GM12878 (cell line): ENCODE results near the gene LILRB5. TPM values are rescaled to one million over a fixed set of nuclear protein-coding genes. Genes with fewer than 3 reads are reported as not detected.

Experiments used
- CBX3 ChIP-seq: fragments of 200-600 bp; sonication (generic); IDR thresholded peaks from 2 replicates; pipeline ENCODE4 v1.6.1; 2016; ENCODE audit warnings: low read depth, borderline replicate concordance
- EGR1 ChIP-seq, 2 experiments: IDR thresholded peaks; 1 replicate in 1 of 2; 2 replicates in 1 of 2; pipeline ENCODE4 v1.6.1; 2011 to 2012; ENCODE audit warnings: low read depth in 2 of 2, low read length in 2 of 2, borderline replicate concordance in 1 of 2, mild to moderate bottlenecking in 1 of 2, moderate library complexity in 1 of 2
- NBN ChIP-seq: fragments of 450-650 bp; IDR thresholded peaks from 2 replicates; pipeline ENCODE4 v1.6.1; 2016
- YY1 ChIP-seq: IDR thresholded peaks from 2 replicates; pipeline ENCODE4 v1.6.1; 2011; ENCODE audit warnings: low read depth, mild to moderate bottlenecking, low read length
- polyA plus RNA-seq, 11 experiments: library from polyadenylated mRNA; depleted of rRNA in 4 of 11; unstranded in 6 of 11; stranded (reverse) in 5 of 11; fragments of >200 nt; fragmentation: Nextera tagmentation in 4 of 11; fragmentation: Illumina TruSeq in 1 of 11; extraction: Ambion mirVana in 4 of 11; extraction: Trizol in 1 of 11; gene quantifications; 1 replicate in 1 of 11; 2 replicates in 10 of 11; pipeline versions ENCODE4 v1.2.1 to v1.2.3, GENCODE V29; 2011 to 2016; ENCODE audit warnings: inconsistent platforms in 2 of 11, missing spikeins in 2 of 11, low read depth in 1 of 11
- total RNA-seq, 4 experiments: library from RNA; depleted of rRNA in 3 of 4; stranded (reverse); fragments of >200 nt in 3 of 4; fragmentation: Illumina TruSeq in 1 of 4; extraction: Trizol in 1 of 4; gene quantifications; 2 replicates each; pipeline versions ENCODE4 v1.2.1 to v1.2.3, GENCODE V29; 2013 to 2021
- TF ChIP-seq, protein P1 (sequence below): fragments of 450-650 bp; IDR thresholded peaks from 2 replicates; pipeline ENCODE4 v1.6.1; 2017; ENCODE audit warnings: antibody characterized with exemption, mild to moderate bottlenecking, moderate library complexity
- TF ChIP-seq, protein P2 (sequence below): fragments of 450-650 bp; IDR thresholded peaks from 2 replicates; pipeline ENCODE4 v1.6.1; 2018; ENCODE audit warnings: borderline replicate concordance, mild to moderate bottlenecking; ENCODE audit not compliant: partially characterized antibody

Gene LILRB5
- total and polyA plus RNA-seq, 10 of the 15 experiments (the other 5 are each of a cell fraction or from before 2014, with no cell fraction given) = 0.01 to 0.13 TPM; not detected in 8

DNA sequence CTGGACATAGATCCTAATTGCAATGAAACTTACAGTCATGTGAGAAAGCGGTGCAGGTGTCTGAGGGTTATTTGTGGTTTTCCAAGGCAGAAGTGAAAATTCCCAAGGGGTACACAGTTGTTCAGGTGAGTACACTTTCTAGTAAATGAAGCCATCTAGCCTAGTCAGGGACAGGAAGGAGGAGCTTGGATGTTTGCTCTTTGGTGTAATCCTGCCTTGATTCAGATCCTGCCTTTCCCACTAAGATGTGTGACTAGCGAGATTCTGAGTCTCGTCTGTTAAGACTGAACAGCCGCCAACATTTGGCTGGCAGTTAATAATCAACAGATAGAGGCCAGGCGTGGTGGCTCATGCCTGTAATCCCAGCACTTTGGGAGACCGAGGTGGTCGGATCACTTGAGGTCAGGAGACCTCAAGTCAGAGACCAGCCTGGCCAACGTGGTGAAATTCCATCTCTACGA, 53.9 kb downstream of the LILRB5 start (continued):
- TF ChIP-seq, protein P1, sequence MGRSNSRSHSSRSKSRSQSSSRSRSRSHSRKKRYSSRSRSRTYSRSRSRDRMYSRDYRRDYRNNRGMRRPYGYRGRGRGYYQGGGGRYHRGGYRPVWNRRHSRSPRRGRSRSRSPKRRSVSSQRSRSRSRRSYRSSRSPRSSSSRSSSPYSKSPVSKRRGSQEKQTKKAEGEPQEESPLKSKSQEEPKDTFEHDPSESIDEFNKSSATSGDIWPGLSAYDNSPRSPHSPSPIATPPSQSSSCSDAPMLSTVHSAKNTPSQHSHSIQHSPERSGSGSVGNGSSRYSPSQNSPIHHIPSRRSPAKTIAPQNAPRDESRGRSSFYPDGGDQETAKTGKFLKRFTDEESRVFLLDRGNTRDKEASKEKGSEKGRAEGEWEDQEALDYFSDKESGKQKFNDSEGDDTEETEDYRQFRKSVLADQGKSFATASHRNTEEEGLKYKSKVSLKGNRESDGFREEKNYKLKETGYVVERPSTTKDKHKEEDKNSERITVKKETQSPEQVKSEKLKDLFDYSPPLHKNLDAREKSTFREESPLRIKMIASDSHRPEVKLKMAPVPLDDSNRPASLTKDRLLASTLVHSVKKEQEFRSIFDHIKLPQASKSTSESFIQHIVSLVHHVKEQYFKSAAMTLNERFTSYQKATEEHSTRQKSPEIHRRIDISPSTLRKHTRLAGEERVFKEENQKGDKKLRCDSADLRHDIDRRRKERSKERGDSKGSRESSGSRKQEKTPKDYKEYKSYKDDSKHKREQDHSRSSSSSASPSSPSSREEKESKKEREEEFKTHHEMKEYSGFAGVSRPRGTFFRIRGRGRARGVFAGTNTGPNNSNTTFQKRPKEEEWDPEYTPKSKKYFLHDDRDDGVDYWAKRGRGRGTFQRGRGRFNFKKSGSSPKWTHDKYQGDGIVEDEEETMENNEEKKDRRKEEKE = no peak
- TF ChIP-seq CBX3 = no peak
- no peak for TF ChIP-seq EGR1 (IDR thresholded peaks at IDR 0.05; ENCODE audit: borderline replicate concordance in 1 of 2, low read depth in 2 of 2, low read length in 2 of 2)
- TF ChIP-seq YY1 = no peak
- TF ChIP-seq, protein P2, sequence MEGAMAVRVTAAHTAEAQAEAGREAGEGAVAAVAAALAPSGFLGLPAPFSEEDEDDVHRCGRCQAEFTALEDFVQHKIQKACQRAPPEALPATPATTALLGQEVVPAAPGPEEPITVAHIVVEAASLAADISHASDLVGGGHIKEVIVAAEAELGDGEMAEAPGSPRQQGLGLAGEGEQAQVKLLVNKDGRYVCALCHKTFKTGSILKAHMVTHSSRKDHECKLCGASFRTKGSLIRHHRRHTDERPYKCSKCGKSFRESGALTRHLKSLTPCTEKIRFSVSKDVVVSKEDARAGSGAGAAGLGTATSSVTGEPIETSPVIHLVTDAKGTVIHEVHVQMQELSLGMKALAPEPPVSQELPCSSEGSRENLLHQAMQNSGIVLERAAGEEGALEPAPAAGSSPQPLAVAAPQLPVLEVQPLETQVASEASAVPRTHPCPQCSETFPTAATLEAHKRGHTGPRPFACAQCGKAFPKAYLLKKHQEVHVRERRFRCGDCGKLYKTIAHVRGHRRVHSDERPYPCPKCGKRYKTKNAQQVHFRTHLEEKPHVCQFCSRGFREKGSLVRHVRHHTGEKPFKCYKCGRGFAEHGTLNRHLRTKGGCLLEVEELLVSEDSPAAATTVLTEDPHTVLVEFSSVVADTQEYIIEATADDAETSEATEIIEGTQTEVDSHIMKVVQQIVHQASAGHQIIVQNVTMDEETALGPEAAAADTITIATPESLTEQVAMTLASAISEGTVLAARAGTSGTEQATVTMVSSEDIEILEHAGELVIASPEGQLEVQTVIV = no peak
- TF ChIP-seq NBN = no peak
